ENCODE measurements around the gene OVCA2.

The OVCA2 gene

GRCh38 chr17:2065949-2066400 lies 24.2 kb downstream of the OVCA2 start:
- Histone ChIP-seq H3K27me3 (ENCODE audit: control insufficient read depth, insufficient read depth, low read length) (no peaks in the 10 kb centered on the region), H3K36me3 (ENCODE audit: insufficient read depth, low read length) (peaks cover 28% of the 10 kb centered on the region), H3K9me3 (replicated peaks; ENCODE audit: low read length) (no peaks in the 10 kb centered on the region), H3K4me2 (ENCODE audit: low read length) (no peak overlapping the region), H3K4me1 (ENCODE audit: control insufficient read depth, insufficient read depth, low read length) (peaks cover 62% of the 10 kb centered on the region), H3K9ac (ENCODE audit: low read depth, low read length) (peak overlapping the region; percentile 4), H3K4me3 (ENCODE audit: low read length) (no peak overlapping the region)

- Histone ChIP-seq H3K27me3 (ENCODE audit: control insufficient read depth, insufficient read depth, low read length) (no peaks in the 10 kb centered on the region), H3K4me3 (ENCODE audit: low read length) (no peak overlapping the region), H3K9me3 (replicated peaks; ENCODE audit: low read length) (no peaks in the 10 kb centered on the region), H3K4me2 (ENCODE audit: low read length) (no peak overlapping the region), H3K9ac (ENCODE audit: low read depth, low read length) (peak overlapping the region; percentile 43), H3K4me1 (ENCODE audit: control insufficient read depth, insufficient read depth, low read length) (peaks cover 72% of the 10 kb centered on the region), H3K36me3 (ENCODE audit: insufficient read depth, low read length) (peaks cover 29% of the 10 kb centered on the region)
Measured at GRCh38 chr17:2067048-2067561, 25.3 kb downstream of the OVCA2 start.

- no peak overlapping the region for H3K4me2 ChIP-seq (ENCODE audit: low read length)
- H3K36me3 ChIP-seq (ENCODE audit: insufficient read depth, low read length), result peaks cover 29% of the 10 kb centered on the region
- H3K4me3 ChIP-seq (ENCODE audit: low read length), result no peak overlapping the region
- no peaks in the 10 kb centered on the region for H3K9me3 ChIP-seq (replicated peaks; ENCODE audit: low read length)
- H3K4me1 ChIP-seq (ENCODE audit: control insufficient read depth, insufficient read depth, low read length), result peaks cover 72% of the 10 kb centered on the region
- no peaks in the 10 kb centered on the region for H3K27me3 ChIP-seq (ENCODE audit: control insufficient read depth, insufficient read depth, low read length)
- peak overlapping the region; percentile 43 for H3K9ac ChIP-seq (ENCODE audit: low read depth, low read length)
Measured at GRCh38 chr17:2067608-2068024, 25.8 kb downstream of the OVCA2 start.

- Histone ChIP-seq H3K9me3 (replicated peaks; ENCODE audit: low read length) (no peaks in the 10 kb centered on the region), H3K9ac (ENCODE audit: low read depth, low read length) (peak overlapping the region; percentile 43), H3K27me3 (ENCODE audit: control insufficient read depth, insufficient read depth, low read length) (no peaks in the 10 kb centered on the region), H3K4me3 (ENCODE audit: low read length) (peak overlapping the region; percentile 0), H3K4me2 (ENCODE audit: low read length) (peak overlapping the region; percentile 11), H3K4me1 (ENCODE audit: control insufficient read depth, insufficient read depth, low read length) (peaks cover 68% of the 10 kb centered on the region), H3K36me3 (ENCODE audit: insufficient read depth, low read length) (peaks cover 29% of the 10 kb centered on the region)
Measured at GRCh38 chr17:2068031-2068518, 26.3 kb downstream of the OVCA2 start.

- H3K4me2 ChIP-seq (ENCODE audit: low read length), result peak overlapping the region; percentile 11
- H3K9ac ChIP-seq (ENCODE audit: low read depth, low read length), result peak overlapping the region; percentile 43
- H3K4me3 ChIP-seq (ENCODE audit: low read length), result peak overlapping the region; percentile 0
- H3K4me1 ChIP-seq (ENCODE audit: control insufficient read depth, insufficient read depth, low read length), result peaks cover 65% of the 10 kb centered on the region
- no peaks in the 10 kb centered on the region for H3K27me3 ChIP-seq (ENCODE audit: control insufficient read depth, insufficient read depth, low read length)
- peaks cover 27% of the 10 kb centered on the region for H3K36me3 ChIP-seq (ENCODE audit: insufficient read depth, low read length)
- H3K9me3 ChIP-seq (replicated peaks; ENCODE audit: low read length), result no peaks in the 10 kb centered on the region
Measured at GRCh38 chr17:2068519-2069051, 26.8 kb downstream of the OVCA2 start.

- H3K27me3 ChIP-seq (ENCODE audit: control insufficient read depth, insufficient read depth, low read length), result no peaks in the 10 kb centered on the region
- peaks cover 67% of the 10 kb centered on the region for H3K4me1 ChIP-seq (ENCODE audit: control insufficient read depth, insufficient read depth, low read length)
- no peak overlapping the region for H3K4me2 ChIP-seq (ENCODE audit: low read length)
- H3K9me3 ChIP-seq (replicated peaks; ENCODE audit: low read length), result no peaks in the 10 kb centered on the region
- no peak overlapping the region for H3K4me3 ChIP-seq (ENCODE audit: low read length)
- peak overlapping the region; percentile 57 for H3K9ac ChIP-seq (ENCODE audit: low read depth, low read length)
- peaks cover 11% of the 10 kb centered on the region for H3K36me3 ChIP-seq (ENCODE audit: insufficient read depth, low read length)
Measured at GRCh38 chr17:2070241-2071023, 28.6 kb downstream of the OVCA2 start.

- Histone ChIP-seq H3K36me3 (ENCODE audit: insufficient read depth, low read length) (peaks cover 10% of the 10 kb centered on the region), H3K27me3 (ENCODE audit: control insufficient read depth, insufficient read depth, low read length) (no peaks in the 10 kb centered on the region), H3K4me2 (ENCODE audit: low read length) (no peak overlapping the region), H3K9ac (ENCODE audit: low read depth, low read length) (peak overlapping the region; percentile 57), H3K4me3 (ENCODE audit: low read length) (no peak overlapping the region), H3K9me3 (replicated peaks; ENCODE audit: low read length) (no peaks in the 10 kb centered on the region), H3K4me1 (ENCODE audit: control insufficient read depth, insufficient read depth, low read length) (peaks cover 67% of the 10 kb centered on the region)
Measured at GRCh38 chr17:2071024-2071385, 29.2 kb downstream of the OVCA2 start.

- Histone ChIP-seq H3K4me3 (ENCODE audit: low read length) (no peak overlapping the region), H3K36me3 (ENCODE audit: insufficient read depth, low read length) (peaks cover 15% of the 10 kb centered on the region), H3K9me3 (replicated peaks; ENCODE audit: low read length) (no peaks in the 10 kb centered on the region), H3K9ac (ENCODE audit: low read depth, low read length) (peak overlapping the region; percentile 57), H3K4me1 (ENCODE audit: control insufficient read depth, insufficient read depth, low read length) (peaks cover 60% of the 10 kb centered on the region), H3K4me2 (ENCODE audit: low read length) (peak overlapping the region; percentile 51), H3K27me3 (ENCODE audit: control insufficient read depth, insufficient read depth, low read length) (no peaks in the 10 kb centered on the region)
Measured at GRCh38 chr17:2071455-2072281, 29.8 kb downstream of the OVCA2 start.

GRCh38 chr17:2074919-2075318 lies 33.1 kb downstream of the OVCA2 start:
- Histone ChIP-seq H3K9ac (ENCODE audit: low read depth, low read length) (no peak overlapping the region), H3K9me3 (replicated peaks; ENCODE audit: low read length) (no peaks in the 10 kb centered on the region), H3K36me3 (ENCODE audit: insufficient read depth, low read length) (peaks cover 23% of the 10 kb centered on the region), H3K4me1 (ENCODE audit: control insufficient read depth, insufficient read depth, low read length) (peaks cover 35% of the 10 kb centered on the region), H3K4me3 (ENCODE audit: low read length) (no peak overlapping the region), H3K27me3 (ENCODE audit: control insufficient read depth, insufficient read depth, low read length) (no peaks in the 10 kb centered on the region), H3K4me2 (ENCODE audit: low read length) (no peak overlapping the region)

- Histone ChIP-seq H3K9me3 (replicated peaks; ENCODE audit: low read length) (no peaks in the 10 kb centered on the region), H3K36me3 (ENCODE audit: insufficient read depth, low read length) (peaks cover 23% of the 10 kb centered on the region), H3K4me2 (ENCODE audit: low read length) (no peak overlapping the region), H3K9ac (ENCODE audit: low read depth, low read length) (peak overlapping the region; percentile 45), H3K4me3 (ENCODE audit: low read length) (no peak overlapping the region), H3K4me1 (ENCODE audit: control insufficient read depth, insufficient read depth, low read length) (peaks cover 29% of the 10 kb centered on the region), H3K27me3 (ENCODE audit: control insufficient read depth, insufficient read depth, low read length) (no peaks in the 10 kb centered on the region)
Measured at GRCh38 chr17:2075336-2076086, 33.7 kb downstream of the OVCA2 start.
